Epithelial cell of esophagus (primary cell): ENCODE data around the gene SCAMP2.

Experiments
- DNase-seq: peaks from one replicate; pipeline ENCODE4 v3.0.0; 2010; ENCODE audit warnings: low read depth
- H3K4me3 ChIP-seq: 2 replicates; pipeline ENCODE4 v1.5.1; 2011; ENCODE audit warnings: mild to moderate bottlenecking, low read length, control low read depth
- TF ChIP-seq, protein P1 (sequence below): IDR thresholded peaks from 2 replicates; pipeline ENCODE4 v1.5.1; 2011; ENCODE audit warnings: low read depth, mild to moderate bottlenecking, low read length, control low read depth, inconsistent platforms; ENCODE audit not compliant: insufficient read depth; ENCODE audit errors: missing control alignments

Gene SCAMP2

DNA sequence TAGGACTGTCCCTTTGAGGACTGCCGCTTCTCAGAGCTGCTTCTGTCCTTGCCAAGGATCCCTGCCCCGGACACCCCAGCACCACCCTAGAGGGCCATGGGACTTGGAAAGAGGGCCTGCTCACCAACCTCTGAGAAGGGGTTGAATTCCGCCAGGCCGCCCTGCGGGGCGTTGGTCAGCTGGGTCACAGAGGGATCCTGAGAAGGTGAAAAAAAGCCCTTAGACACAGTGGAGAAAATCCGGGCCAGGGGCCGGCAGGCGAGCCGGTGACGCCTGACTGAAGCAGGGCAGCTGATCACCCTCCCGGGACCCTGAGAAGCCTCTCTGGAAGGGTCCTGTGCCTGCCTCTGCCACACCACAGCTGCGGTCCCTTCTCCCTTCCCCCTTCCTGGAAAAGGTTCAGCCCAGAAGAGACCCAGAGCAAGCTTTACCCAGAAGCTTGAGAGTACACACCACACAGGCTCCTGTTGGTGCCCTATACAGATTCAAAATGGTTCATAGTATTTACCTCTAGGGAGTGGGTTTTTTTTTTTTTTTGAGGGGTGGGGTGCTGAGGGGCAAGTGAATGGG lies 18.6 kb downstream of the SCAMP2 start:
- no peak overlapping the region for H3K4me3 ChIP-seq
- no peak for DNase-seq
- TF ChIP-seq, protein P1, sequence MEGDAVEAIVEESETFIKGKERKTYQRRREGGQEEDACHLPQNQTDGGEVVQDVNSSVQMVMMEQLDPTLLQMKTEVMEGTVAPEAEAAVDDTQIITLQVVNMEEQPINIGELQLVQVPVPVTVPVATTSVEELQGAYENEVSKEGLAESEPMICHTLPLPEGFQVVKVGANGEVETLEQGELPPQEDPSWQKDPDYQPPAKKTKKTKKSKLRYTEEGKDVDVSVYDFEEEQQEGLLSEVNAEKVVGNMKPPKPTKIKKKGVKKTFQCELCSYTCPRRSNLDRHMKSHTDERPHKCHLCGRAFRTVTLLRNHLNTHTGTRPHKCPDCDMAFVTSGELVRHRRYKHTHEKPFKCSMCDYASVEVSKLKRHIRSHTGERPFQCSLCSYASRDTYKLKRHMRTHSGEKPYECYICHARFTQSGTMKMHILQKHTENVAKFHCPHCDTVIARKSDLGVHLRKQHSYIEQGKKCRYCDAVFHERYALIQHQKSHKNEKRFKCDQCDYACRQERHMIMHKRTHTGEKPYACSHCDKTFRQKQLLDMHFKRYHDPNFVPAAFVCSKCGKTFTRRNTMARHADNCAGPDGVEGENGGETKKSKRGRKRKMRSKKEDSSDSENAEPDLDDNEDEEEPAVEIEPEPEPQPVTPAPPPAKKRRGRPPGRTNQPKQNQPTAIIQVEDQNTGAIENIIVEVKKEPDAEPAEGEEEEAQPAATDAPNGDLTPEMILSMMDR = no peak

DNA sequence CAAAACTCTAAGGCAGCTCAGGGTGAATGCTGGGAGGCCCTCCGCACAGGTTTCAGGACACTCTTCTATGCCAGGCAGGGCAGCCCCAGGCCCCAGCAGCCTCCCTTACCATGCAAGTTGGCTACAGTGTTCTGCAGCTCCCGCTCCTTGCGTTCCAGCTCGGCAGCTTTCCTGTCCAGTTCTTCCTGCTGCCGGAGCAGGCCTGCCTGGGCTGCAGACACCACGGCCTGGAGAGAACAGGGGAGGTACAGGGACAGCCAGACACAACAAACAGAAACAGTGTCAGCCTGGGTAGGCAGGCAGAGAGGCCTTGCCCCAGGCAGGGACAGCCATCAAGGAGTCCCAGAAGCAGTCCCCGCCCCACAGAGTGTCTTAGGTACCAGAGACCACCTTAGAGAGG lies 21.2 kb downstream of the SCAMP2 start:
- no peak overlapping the region for H3K4me3 ChIP-seq

DNA sequence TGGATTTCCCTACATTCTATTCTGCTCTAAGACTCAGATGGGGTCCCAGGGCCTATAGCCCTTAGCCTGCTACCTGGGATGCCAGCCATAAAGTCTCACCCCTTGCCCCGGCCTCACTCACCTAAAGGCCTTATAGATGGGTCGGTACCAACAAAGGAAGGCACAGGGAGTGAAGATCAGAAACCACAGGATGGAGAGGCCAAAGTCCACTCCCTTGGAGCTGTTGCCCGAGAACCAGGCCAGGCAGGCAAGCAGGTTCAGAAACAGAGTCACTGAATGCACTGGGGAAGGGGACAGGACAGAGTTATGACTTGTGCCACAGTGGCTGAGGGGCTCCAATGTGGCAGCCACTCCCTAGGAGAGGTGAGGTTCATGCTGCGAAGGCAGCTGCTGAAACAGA lies 22.8 kb downstream of the SCAMP2 start:
- TF ChIP-seq, protein P1 = no peak

More for the DNA sequence above, 21.2 kb downstream of the SCAMP2 start:
- TF ChIP-seq, protein P1 = no peak
- no peak for DNase-seq

DNA sequence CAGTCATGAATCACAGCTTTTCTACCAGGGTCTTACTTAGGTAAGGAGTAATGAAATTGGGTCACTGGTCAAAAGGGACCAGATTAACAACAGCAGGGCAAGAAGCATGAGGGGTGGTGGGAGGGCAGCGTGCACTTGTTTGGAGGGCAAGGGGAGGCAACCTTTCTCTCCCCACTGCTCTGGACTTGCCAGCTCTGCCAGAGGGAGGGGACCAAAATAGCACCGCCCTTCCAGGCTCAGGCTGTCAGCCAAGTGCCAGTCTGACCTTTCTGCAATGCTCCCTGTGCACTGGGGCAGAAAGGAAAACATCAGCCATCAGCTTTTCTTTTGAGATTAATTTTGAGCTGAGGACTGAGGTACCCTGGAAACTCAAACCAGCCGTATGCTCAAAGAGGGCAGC lies 25.7 kb downstream of the SCAMP2 start:
- no peak overlapping the region for H3K4me3 ChIP-seq
- TF ChIP-seq, protein P1 = no peak
- no peak for DNase-seq

More for the DNA sequence above, 22.8 kb downstream of the SCAMP2 start:
- H3K4me3 ChIP-seq = no peak overlapping the region
- no peak for DNase-seq

DNA sequence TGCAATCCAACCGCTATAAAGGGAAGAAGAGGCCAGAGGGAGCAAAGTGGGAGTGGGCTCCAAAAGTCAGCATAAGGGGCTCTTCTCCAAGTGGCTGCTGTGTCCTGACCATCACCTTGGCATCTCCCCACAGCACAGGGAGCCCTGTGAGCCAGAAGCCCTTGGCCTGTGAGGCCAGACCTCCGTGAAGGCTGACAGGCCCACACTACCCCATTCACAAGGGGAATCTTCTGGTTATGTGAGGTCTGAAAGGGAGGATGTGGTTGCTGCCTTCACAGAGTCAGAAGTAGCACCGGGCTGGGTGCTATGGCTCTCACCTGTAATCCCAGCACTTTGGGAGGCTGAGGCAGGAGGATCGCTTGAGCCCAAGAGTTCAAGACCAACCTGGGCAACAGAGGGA lies 27.6 kb downstream of the SCAMP2 start:
- TF ChIP-seq, protein P1 = no peak
- no peak for DNase-seq
- H3K4me3 ChIP-seq = no peak overlapping the region

DNA sequence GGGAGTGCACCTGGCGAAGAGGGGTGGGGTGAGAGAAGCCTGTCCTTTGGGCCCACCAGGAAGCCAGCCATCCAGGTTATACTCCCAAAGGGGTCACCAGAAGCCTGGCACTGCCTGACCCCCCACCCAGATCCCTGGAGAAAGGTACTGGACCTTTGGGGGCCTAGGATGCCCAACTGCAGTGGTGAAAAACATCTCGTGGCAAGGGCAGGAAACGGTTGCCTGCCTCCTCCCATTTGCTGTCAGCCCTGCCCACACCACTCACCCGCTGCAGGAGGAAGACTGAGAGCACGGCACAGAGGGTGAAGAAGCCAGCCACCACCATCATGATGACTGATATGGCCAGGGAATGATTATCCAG lies 28.0 kb downstream of the SCAMP2 start:
- no peak overlapping the region for H3K4me3 ChIP-seq
- DNase-seq = no peak
- TF ChIP-seq, protein P1 = no peak
